CD4-positive, alpha-beta T cell treated with Interleukin-12 subunit alpha and Interleukin-12 subunit beta, for 1 hour (primary cell): ENCODE results near the gene LMNA.

Experiments used
- DNase-seq: peaks from one replicate; pipeline ENCODE4 v3.0.0-alpha.2; 2020

The LMNA gene

DNA sequence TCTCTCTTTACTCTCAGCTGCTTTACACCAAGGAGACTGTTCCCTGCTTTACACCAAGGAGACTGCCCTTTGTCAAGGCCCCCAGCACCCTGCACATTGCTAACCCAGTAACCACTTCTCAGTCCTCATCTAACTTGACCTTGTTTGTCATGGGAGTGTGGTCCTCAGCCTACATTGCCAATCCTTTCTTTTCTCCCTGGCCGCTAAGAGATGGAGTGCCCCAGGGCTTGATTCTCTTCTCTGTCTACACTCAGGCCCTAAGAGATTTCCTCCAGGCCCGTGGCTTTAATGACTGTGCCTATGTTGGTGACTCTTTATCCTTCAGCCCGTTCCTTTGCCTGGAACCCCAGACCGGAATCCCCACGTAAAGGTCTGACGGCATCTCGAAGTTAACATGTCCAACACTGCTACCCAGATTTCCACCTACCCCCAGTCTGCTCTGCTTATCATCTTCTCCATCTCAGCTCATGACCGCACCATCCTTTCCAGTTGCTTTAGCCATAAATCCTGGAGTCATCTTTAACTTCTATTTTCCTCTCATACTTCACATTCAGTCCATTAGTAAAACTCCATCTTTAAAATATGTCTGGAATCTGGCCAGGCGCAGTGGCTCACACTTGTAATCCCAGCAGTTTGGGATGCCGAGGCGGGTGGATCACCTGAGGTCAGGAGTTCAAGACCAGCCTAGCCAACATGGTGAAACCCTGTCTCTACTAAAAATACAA lies 29.4 kb downstream of the LMNA start:
- DNase-seq: peak; percentile 50

DNA sequence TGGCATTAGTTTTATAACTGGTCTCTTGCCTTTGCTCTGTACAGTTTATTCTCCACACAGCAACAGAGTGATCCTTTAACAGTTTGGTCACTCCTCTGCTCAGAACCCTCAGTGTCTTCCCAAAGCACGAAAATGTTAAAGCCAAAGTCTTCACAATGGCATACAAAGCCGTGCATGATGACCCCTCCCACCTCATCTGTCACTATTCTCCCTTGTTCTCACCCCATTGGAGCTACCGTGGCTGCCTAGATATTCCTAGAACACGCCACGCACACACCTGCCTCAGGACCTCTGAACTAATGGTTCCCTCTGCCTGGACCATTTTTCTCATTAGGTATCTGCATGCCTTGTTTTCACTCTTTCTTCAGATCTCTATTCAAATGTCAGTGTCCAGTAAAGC lies 30.2 kb downstream of the LMNA start:
- DNase-seq: peak; percentile 55

DNA sequence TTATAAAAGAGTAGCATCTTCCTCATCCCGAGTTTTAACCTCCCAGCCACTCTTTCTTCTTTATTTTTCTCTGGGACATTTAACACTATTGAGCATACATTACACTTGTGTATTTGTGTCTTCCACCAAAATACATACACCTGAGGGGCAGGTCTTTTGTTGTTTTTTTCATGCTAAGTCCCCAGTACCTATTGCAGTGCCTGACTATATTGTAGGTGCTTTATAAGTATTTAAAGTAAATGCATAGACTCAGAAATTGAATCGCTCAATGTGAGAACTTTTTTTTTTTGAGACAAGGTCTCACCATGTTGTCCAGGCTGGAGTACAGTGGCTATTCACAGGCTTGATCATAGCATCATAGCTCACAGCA lies 31.1 kb downstream of the LMNA start:
- no peak for DNase-seq

DNA sequence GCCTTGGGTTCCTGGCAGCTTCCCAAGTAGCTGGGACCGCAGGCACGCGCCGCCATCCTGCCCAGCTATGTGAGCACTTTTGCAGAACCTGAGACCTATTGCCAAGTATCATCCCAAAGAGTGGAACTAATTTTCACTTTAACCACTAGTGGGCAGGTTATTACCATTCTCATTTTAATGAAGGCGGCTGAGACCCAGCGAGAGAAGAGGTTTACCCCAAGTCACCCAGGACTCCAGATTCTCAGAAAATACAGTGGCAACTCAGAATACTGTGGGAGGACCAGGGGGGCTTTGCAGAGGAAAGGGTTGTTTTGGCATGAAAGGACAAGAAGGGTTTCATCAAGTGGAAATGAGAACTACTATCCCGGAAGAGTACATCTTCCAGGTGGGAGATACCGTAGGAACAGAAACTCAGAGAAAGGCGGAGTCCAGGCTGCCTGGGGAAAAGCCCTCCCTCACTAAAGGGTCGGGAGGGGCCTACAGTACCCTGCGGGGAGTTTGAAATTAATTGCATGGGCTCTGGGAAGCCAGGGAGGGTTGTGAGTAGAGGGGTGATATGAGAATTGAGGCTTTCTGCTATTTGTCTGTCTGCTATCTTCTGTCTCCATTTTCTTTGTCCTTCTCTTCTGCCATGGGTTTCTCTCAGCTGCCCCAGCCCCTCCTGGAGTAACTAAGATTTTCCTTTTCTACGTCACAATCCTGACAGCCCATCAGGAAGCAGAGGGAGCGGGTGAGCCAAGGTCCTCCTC lies 31.7 kb downstream of the LMNA start:
- peak; percentile 79 for DNase-seq

DNA sequence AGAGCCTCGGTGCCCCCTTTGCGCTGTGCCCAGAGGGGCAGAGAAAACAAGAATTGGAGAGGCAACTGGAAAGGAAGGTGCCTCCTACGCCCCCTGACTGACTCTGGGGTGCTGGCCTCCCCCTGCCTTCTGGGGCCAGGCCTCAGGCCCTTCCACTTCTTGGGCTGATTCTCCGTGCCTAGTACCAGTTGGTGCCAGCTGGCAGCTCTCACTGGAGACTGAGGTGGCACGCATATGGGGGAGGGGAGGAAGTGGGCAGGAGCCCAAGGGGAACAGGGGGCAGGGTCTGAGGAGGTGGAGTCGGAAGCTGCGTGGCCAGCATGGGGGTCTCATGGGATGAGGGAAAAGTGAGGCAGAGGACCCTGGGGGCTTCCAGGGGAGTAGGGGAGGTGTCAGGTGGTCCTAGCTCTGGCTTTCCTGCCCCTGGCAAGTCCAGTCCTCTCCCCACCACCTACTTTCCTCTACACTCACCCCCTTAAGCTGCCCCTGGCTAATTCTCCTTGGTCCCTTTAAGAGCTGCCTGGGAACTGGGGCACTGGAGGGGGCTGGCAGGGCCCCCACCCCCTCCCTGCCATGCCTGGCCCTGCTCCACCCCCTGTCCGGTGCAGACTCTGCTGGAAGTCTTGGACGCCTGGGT lies 32.4 kb downstream of the LMNA start:
- DNase-seq: peak; percentile 61

DNA sequence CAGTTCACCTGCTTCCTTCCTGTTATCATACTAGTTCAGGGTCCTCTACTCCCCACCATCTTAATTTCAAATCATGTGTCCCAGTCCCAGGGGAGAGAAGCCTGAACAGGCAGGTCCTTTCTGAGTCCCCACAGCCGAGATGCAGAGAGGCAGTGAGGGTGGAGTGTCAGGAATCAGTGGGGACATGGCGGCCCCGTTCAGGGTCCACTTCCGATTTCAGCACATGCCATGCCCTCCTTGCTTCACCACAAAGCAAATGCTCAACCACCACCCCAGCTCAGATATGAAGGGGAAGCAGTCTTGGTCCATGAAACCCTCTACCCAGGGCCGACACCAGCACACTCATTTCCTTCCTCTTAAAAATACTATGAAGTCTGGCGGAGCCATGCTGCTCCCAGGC lies 33.7 kb downstream of the LMNA start:
- DNase-seq: peak; percentile 51

DNA sequence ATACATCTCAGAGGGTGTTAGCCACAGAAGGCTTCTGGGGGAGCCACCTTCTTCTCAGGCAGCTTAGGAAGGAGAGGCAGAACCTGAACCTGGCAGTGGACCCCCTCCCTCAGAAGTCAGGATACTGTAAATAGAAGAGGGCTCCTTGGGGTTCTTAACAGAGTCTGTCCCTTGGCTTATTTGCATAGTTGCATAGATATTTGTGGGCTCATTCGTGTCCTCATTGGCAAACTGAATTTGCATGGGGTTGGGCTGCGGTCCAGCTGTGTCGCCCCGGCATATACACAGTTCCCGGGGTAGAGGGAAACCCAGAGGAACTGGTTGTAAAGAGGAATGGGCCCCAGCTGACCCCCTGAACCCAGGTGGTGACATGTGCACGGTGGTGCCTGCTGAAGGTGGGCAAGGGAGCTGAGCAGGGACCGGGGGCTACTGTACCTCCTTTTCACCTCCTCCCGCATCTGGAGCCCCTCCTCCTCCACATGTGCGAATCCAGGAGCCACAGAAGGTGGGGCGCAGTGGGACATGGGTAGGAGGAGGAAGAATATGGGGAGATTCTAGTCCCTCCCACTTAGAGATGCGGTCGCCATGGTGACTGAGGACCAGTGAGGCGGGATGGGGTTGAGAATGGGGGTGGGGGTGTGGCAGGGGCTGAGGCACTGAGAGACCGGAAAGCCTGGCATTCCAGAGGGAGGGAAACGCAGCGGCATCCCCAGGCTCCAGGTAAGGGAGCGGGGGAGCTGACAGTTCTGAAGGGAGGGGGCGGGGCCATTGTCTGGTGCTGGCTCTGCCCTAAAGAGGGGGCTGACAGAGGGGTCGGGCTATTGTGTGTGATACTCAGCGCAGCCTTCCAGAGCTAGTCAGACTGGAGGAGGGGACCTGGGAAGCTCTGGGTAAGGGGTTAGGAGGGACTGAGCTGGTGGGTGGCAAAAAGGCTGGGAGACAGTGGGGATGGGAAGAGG lies 35.1 kb downstream of the LMNA start:
- DNase-seq: peak; percentile 32

DNA sequence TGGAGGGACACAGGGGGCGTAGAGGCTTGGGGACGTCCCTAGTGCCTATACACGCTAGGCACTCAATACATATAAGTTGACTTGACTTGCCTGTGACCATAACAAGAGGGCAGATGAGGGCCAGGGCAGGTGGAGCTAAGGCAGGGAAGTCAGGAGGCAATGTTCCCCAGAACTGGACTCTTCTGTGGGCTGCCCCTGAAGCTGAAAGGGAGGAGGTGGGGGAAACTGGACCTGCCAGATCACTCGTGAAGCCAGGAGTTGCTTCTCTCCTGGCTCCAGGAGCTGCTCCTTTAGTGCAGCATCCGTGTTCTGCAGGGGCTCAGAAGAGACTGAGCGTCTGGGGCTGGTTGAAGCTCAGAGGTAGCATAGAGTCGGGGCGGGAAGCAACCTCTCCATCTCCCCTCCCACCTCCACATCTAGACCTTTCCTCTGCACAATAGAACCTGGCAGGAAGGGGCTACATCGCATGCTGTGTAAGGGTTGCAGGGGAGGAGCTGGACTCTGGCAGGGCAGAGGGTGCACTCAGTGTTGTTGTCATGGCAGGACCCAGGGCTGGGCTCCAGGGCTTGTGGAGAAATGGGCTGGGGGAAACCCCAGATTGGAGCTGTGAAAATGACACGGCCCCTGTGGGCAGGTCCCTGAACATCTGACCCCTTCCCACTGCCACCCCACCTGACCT lies 36.0 kb downstream of the LMNA start:
- peak; percentile 43 for DNase-seq

DNA sequence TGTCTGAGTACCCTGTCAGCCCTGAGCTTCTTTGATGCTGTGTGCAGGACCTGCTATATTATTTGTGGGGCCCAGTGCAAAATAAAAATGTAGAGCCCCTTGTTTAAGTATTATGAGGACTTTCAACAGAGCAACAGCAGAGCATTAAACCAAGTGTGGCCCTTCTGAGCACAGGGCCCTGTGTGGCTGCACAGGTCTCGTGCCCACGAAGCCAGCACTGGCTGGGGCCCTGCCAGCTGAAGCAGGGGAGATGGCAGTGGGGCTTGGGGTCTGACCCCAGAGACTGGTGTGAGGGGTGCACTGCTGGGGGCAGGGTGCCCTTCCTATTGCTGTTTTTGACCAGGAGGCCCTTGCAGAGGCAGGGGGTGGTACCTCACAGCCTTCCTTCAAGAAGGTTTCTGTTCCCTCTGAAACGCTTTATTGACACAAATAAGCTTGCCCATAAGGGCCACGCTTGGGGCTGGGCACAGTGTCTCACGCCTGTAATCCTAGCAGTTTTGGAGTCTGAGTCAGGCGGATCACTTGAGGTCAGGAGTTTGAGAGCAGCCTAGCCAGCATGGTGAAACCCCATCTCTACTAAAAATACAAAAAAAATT lies 36.7 kb downstream of the LMNA start:
- peak; percentile 34 for DNase-seq

DNA sequence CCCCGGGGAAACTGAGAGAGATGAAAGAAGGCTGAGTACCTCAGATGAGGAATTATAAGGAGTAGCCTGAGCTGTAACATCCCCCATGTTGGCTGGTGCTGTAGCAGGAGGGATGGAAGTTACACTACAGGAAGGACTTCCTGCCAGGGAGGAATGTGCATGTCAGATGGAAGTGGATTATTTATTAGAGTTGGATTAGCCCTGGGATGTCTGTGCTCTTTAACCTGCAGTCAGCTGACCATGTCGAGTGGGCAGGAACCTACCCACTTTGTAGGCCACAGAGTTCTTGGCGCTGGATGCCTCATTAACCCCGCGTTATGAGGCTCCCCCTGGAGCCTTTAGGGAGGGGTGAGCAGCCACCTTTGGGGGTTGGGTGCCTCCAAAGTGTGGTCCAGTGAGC lies 38.1 kb downstream of the LMNA start:
- DNase-seq: no peak

DNA sequence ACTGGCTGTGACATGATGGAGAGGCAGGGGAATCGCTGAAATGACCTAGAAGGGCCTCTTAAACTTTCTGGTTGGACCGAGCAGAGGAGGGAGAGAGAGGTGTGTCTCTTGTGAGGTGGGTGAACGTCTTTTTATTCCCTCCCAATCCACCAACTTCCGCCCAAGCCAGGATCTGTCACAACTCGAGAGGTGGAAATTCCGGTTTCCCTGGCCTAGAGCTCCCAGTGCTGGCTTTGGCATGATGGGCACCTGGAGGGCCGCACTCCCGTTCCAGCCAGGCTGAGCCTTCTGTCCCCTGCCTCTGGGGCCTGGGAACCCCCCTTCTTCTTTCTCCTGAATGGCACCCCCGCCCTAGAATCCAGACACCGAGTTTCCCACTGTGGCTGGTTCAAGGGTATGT lies 38.9 kb downstream of the LMNA start, which contains the start of gene SEMA4A:
Gene SEMA4A, plus strand, starts transcription at position 224 of the 400 bp plus-strand sequence. CDS start 994 bp downstream, outside the sequence.
- no peak for DNase-seq

DNA sequence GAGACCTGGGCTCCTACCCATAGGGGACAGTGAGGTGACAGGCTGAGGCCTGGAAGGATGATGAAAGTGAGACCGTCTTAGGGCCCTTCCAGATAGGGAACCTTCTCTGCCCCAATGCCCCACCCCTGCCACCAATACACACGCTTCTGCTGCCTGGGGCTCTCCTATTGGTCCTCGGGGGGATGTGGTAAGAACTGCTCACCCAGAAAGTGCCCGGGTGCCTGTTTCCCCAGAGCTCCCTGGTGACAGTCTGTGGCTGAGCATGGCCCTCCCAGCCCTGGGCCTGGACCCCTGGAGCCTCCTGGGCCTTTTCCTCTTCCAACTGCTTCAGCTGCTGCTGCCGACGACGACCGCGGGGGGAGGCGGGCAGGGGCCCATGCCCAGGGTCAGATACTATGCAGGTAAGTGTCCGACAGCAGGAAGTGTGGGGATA lies 39.8 kb downstream of the LMNA start:
- DNase-seq: peak; percentile 59

DNA sequence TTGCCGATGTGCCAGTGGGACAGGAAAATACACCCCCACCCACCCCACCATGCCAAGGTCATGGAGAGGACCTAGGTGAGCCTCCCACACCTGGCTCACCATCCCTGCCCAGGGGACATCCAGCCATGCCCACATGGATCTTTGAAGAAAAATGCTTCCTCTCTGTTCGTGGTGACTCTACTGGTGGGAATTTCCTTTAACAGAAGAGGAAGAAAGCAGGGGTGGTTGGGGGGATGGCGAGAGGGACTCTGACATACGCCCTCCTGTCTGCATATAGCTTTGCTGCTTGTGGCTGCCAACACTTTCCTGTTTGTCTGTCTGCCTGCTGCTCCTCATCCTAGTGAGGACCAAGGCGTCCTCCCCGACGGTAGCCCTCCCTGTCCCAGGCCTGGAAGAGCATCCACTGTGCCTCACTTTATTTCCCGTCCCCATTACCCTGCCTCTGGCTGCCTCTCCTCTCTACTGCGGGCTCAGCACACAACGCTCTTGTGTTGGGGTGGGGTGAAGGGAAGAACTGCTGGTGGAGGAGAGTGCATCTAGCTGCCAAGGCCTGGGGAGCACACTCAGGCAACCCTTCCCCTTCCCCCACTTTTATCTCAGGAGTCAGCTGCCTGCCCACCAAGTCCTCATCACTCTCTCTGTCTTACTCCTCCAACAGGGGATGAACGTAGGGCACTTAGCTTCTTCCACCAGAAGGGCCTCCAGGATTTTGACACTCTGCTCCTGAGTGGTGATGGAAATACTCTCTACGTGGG lies 41.4 kb downstream of the LMNA start:
- no peak for DNase-seq

DNA sequence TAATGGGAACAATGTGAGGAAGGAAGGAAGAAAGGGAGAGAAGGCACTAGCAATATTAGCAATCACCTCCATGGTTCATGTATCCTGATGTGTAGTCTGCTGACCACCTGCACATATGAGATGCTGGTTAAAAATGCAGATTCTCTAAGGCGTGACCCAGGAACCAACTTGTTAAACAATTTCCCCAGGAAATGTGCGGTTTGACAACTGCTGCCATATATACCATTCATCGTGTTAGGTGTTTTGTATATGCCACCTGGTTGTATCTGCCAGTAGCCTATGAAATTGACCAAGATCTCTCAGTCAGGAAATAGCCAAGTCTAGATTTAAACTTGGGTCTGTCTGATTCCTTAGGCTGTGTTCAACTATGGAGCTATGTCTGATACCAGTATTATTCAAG lies 43.0 kb downstream of the LMNA start:
- peak; percentile 27 for DNase-seq

DNA sequence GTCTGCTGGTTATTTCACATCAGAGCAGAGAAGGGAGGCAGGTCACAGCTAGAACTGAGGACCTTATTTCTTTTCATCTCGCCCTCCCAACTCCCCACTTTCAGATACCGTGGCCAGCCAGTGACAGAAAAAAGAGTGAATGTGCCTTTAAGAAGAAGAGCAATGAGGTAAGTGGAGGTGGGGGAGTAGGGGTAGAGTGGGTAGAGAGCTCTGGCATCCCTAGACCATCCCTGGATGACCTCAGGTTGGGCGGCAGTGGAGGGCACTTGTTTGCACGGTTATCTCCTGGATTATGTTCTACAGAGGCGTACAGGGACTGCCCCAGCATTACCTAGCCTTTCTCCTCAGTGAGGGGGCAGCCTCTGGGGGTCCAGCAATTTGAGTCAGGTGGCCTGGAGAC lies 43.5 kb downstream of the LMNA start:
- DNase-seq: no peak

DNA sequence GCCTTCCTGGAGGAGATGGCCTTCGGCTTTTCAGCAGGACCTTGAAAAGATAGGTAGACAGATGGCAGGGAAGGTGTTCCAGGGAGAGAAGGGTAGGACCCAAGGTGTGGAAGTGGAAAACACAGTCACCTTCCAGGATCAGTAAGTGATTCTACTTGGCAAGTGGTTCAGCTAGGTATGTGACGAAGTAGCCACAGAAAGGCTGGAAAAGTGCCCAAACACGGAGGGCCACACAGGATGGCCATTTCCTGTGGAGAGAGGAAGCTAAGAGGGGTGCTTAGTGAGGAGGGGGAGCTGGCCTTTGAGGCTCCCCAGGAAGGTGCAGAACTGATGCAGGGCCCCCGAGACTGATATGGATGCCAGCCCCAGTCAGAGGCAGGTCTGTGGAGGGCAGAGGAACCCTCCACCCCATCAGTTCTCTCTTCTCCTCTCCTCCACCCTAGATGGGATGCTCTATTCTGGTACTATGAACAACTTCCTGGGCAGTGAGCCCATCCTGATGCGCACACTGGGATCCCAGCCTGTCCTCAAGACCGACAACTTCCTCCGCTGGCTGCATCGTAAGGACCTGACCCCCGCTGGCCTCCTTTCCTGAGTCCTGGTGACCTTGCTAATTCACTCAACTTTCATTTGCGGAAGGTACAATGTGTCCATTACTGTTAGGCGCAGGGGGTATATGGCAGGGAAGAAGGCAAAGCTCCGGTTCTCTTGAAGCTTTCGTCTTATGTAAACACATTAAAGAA lies 45.7 kb downstream of the LMNA start:
- no peak for DNase-seq

DNA sequence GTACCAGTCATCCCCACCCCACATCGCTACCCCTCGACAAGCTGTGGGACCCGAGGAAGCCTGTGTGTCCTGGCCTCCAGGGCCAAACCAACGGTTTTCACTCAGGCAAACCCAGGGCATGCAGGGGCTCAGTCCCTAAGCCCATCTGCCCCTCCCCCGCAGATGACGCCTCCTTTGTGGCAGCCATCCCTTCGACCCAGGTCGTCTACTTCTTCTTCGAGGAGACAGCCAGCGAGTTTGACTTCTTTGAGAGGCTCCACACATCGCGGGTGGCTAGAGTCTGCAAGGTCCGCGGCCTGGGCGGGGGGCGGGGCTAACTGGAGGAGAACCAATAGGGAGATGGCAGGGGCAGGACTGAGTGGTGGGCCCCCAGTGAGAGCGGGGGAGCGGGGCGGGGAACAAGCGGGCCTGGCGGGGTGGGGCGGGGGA lies 46.2 kb downstream of the LMNA start:
- peak; percentile 75 for DNase-seq

DNA sequence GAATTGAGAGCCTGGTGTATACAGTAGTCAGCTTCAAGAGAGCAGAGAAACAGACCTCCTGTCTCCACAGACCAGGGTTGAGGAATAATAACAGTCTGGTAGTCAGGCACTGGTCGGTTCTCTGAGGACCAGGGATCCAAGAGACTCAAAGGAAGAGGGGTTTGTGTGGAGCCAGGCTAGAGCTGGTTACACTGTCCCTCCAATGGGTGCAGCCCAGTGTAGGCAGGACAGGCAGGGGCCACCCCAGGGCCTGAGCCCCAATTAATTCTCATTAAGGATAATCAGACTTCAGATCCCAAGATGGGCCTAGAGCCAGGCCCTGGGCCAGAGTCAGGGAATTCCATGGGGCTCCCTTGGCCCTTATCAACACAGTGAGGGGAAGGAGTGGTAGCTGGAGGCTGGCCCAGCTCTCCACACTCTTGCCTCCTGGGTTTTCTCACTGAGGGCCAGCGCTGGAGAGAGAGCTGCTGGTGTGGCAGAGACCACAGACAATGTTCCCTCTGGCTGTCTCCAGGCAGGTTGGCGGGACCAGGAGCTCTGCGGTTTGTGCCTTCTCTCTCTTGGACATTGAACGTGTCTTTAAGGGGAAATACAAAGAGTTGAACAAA lies 48.0 kb downstream of the LMNA start:
- no peak for DNase-seq

DNA sequence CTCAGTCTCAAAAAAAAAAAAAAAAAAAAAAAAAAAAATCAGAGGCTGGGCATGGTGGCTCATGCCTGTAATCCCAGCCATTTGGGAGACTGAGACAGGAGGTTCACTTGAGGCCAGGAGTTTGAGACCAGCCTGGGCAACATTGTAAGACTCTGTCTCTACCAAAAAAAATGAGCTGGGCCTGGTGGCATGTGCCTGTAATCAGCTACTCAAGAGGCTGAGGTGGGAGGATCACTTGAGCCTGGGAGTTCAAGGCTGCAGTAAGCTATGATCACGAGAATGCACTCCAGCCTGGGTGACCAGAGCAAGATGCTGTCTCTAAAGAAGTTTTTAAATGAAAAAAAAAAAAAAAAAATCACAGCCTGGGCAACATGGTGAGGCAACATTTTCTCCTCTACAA lies 49.2 kb downstream of the LMNA start:
- DNase-seq: no peak
